RPMI7951 (cell line): Measurements from ENCODE around the gene EIF2S1. TPM values are rescaled to one million over a fixed set of nuclear protein-coding genes. Genes with fewer than 3 reads are reported as not detected.
"Not testable (repeated sequence)": the region's sequence is repeated elsewhere in the genome, so short reads cannot be mapped to it uniquely, and the experiment has no call there.

ENCODE experiments used
- DNase-seq: peaks from one replicate; pipeline ENCODE4 v3.0.0-alpha.2; 2012; ENCODE audit warnings: low read depth
- total RNA-seq: library from RNA; depleted of rRNA; stranded (reverse); fragments of >200 nt; shearing (Covaris generic); gene quantifications from 2 replicates; pipeline ENCODE4 v1.2.3, GENCODE V29; 2014

The EIF2S1 gene
- total RNA-seq, 1 experiment from 2014 or later, result 258 TPM

DNA sequence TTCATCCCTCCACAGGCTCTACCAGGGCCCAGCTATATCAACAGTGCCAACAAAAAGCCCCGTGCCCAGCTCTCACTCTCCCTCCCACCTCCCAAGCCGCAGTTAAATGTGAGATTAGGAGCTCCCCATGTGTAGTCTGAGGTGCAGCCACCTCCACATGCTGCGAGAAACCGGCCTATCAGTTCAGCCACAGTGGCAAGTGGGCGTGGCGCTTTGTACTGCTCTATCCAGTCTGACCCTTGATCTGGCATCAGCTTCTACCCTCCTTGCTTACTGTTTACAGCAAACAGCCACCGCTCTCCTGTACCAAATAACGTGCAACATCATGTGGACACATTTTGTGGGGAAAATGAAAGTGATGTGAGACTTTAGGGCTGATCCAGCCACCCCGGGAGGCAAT is 50.2 kb downstream of the EIF2S1 start:
- DNase-seq, result no peak

DNA sequence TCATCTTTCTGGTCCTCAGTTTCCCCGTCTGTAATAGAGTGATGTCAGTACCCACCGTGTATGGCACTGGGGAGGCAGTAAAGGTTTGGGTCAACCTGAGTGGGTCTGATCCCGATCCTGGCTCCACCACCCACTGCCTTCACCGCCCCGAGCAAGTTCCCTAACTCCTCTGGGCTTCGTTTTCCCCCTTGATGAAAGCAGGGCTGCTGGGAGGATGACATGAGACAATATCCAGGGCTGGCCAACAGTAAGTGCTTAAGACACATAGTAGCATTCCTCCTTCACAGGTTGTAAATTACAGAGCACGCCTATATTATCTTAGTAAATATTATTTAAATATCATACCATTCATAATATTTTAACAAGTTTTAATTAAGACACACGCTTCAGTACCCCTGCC is 51.2 kb downstream of the EIF2S1 start:
- DNase-seq, result no peak

- peak; percentile 54 for DNase-seq
Observed at GRCh38 chr14:67411820-67412421, 51.8 kb downstream of the EIF2S1 start, which contains the start of gene PLEK2. Gene PLEK2 (minus strand): TSS chr14:67412165. CDS start chr14:67412059, 106 bp downstream.

- peak; percentile 85 for DNase-seq
Observed at GRCh38 chr14:67413806-67414769, 54.0 kb downstream of the EIF2S1 start.

DNA sequence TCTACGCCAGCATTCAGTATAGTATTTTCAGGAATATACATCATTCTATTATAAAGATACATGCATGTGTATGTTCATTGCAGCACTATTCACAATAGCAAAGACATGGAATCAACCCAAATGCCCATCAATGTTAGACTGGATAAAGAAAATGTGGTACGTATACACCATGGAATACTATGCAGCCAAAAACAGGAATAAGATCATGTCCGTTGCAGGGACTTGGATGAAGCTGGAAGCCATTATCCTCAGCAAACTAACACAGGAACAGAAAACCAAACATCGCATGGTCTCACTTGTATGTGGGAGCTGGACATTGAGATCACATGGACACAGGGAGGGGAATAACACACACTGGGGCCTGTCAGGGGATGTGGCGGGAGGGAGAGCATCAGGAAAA is 55.5 kb downstream of the EIF2S1 start:
- DNase-seq, result not testable (repeated sequence)

DNA sequence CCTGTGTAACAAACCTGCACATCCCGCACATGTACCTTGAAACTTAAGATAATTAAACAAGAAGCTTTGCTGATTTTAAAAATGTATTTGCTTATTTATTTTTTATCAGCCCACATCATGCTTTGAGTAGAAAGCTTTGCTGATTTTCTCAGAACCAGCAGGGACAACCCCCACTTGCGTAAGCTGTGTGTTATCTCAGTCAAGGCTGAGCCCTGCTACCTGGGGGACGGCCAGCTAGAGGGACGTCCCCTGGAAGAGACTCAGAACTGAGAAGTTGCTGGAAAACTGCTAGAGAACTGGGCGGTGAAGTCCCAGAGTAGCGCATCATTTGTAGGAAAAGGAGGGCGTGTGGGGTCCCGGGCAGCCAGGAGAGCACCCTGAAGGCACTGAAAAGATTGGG is 56.0 kb downstream of the EIF2S1 start:
- DNase-seq, result no peak

DNA sequence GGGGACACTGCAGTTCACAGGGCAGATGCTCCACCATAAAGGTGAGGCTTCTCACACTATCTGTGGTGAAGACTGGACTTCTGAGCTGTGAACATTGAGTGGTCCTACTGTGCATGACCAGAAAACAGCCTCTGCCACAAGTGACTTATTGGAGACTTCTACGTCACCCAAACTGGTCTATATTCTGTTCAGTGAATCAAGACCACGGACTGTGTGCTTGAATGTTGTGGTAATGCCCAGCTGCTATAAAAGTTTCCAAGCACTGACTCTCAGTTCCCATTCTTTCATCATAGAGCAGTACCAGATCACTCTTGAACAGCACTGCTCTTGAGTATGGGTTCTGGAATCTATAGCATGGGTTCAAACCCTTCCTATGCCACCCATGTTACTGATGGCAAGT is 56.7 kb downstream of the EIF2S1 start:
- no peak for DNase-seq

GRCh38 chr14:67417633-67418032 is 57.5 kb downstream of the EIF2S1 start:
- DNase-seq, result no peak

- peak; percentile 48 for DNase-seq
Observed at GRCh38 chr14:67418401-67419191, 58.5 kb downstream of the EIF2S1 start.

DNA sequence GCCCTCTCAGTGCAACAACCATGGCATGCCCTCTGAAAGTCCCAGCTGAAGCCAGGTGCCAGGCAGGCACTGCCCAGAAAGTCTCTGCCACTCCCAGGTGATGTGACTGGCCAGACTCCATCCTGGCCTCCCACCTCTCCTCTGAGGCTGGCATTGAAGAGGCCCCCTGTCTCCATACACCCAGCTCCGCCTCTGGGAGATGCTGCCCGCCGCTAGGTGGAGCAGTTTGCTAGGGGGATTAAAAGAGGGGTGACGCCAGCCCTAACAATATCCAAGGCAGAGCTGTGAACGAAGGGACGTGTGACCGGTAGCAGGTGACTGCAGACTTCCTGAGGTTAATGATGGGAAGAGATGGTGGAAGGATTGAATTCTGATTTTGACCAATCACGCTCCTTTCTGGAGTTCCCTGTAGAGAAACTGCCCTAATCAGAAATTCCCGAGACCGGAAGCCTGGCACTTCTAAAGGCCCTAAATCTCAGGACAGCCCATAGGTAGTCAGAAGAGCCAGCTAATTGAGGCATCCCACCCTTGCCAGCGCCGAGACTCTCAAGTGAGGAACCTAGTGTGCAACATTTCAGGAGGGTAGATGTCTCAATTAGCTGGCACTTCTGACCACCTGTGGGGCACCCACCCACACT is 60.1 kb downstream of the EIF2S1 start:
- DNase-seq, result no peak

DNA sequence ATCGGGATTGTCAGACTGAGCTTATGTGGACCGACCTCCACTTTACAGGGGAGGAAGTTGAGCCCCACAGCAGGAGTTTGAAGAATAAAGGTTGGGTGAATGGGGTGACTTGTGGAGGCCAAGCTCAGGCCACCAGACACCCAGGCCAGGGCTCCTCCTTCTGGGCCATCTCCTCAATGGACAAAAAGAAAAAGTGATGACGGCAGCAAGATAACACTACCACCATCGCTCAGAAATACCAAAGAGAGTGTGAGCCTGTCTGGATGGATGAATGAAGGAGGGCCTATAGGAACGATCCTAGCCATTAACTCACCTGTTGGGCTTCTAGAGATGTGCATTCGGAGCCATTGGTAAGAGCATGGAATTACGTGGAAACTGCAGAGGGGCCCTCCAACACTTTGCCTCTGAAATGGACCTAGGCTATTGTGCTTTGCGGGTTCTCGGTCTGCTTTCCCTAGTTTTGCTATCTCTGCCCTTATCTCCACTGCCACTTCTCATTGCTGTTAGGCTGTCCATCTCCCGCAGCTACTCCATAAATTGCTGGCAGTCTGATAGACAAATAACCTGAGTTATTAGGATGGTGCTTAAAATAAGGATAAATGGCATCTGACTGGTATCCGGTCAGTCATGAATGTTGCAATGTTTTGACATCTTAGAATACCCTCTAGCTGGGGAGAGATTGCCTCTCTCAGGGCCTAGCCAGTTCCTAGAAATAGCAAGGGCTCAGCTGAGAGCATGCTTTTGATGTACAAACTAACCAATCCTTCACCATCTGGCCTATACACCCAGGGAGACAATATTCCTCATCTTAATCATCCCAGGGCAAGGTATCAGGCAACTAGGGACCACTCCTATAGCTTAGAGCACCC is 61.5 kb downstream of the EIF2S1 start:
- no peak for DNase-seq

DNA sequence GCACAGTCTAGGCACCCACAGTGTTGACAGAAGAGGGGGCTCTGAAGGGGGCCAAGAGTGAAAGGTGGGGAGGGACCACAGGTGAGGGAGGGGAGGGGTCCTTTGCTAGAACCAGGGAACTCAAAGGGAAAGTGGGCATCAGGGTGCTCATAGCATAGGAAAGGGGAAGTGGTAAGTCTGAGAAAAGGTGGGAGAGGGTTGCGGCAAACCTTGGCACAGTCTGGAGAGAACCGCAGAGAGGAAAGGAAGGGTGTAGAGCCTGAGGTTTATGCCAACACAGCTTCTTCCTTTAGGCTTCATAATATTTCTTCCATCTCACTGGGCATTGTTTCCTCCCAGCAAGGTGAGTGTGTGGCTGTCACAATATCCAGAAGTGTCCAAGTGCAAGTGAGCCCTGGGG is 63.3 kb downstream of the EIF2S1 start:
- no peak for DNase-seq

DNA sequence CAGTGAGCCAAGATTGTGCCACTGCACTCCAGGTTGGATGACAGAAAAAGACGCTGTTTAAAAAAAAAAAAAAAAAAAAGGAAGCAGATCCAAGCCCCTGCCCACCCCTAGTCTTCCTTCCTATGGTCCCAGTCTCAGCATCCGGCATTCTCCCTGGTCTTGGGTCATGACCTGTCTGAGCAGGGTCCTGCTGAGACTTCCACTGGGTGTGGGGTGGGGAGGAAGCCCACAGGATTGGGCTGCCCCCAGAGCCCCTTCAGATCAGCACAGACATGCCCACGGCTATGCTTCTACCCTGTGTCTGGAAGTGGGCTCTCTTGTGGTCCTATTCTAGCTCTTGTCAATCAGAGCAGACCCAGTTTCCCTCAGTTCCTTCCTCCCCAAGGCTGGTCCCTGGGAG is 64.4 kb downstream of the EIF2S1 start:
- no peak for DNase-seq

DNA sequence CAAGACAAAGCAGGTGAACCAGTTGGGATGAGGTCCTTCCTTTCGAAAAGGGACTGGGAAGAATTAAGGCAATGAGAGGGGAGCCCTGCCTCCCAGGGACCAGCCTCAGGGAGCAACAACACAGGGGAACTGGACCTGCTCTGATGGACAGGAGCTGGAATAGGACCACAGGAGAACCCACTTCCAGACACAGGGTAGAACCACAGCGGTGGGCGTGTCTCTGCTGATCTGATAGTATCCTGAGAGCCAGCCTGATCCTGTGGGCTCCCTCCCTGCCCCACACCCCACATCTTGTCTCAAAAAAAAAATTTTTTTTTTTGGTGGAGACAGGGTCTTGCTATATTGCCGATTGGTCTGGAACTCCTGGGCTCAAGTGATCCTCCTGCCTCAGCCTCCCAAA is 65.5 kb downstream of the EIF2S1 start:
- DNase-seq, result no peak

- DNase-seq, result no peak
Observed at GRCh38 chr14:67426161-67426560, 66.0 kb downstream of the EIF2S1 start.

GRCh38 chr14:67426983-67427606 is 67.0 kb downstream of the EIF2S1 start:
- peak; percentile 75 for DNase-seq

- DNase-seq, result peak; percentile 37
Observed at GRCh38 chr14:67428501-67429031, 68.4 kb downstream of the EIF2S1 start.

- no peak for DNase-seq
Observed at GRCh38 chr14:67429510-67430205, 69.5 kb downstream of the EIF2S1 start.

DNA sequence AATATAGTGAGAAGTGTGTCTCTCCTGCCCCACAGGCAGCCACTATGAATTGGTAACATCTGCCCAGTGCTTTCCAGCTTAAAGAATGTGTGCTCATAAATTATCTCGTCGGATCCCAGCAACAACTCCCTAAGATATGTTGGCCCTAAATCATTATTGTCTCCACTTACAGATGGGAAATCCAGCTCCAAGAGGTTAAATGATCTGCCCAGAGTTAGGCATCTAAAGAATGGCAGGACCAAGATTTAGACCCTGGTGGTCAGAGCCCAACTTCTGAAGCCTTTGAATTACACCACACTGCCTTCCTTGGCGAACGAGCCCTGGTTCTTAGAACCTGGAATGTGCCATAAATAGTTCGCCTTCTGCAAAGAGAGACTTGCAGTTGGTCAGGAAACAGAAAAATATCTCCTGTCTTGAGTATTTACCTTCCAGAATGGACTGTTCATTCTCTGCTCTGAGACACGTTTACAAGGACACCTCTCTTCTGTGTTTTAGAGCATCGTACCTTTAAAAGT is 72.0 kb downstream of the EIF2S1 start:
- DNase-seq, result no peak
